VCaP (cell line): ENCODE data around the gene TTLL8.

Experiments used
- H3K27ac ChIP-seq: fragments of 450-650 bp; 2 replicates; pipeline ENCODE4 v1.5.1; 2017
- CTCF ChIP-seq: fragments of 450-650 bp; conservative IDR thresholded peaks from 2 replicates; pipeline ENCODE4 v1.5.1; 2017; ENCODE audit warnings: mild to moderate bottlenecking, moderate library complexity

Gene TTLL8

GRCh38 chr22:50049299-50050195 lies 8.6 kb downstream of the TTLL8 start:
- H3K27ac ChIP-seq: no peak overlapping the region
- TF ChIP-seq CTCF: no peak

GRCh38 chr22:50048836-50049235 lies 9.3 kb downstream of the TTLL8 start:
- TF ChIP-seq CTCF: no peak
- no peak overlapping the region for H3K27ac ChIP-seq

- no peak for TF ChIP-seq CTCF
- no peak overlapping the region for H3K27ac ChIP-seq
Measured at GRCh38 chr22:50048061-50048765, 9.9 kb downstream of the TTLL8 start.

GRCh38 chr22:50047346-50047745 lies 10.8 kb downstream of the TTLL8 start:
- no peak overlapping the region for H3K27ac ChIP-seq
- no peak for TF ChIP-seq CTCF

GRCh38 chr22:50046481-50047245 lies 11.4 kb downstream of the TTLL8 start:
- no peak overlapping the region for H3K27ac ChIP-seq
- no peak for TF ChIP-seq CTCF

GRCh38 chr22:50046019-50046415 lies 12.1 kb downstream of the TTLL8 start:
- TF ChIP-seq CTCF: no peak
- no peak overlapping the region for H3K27ac ChIP-seq
